ENCODE results near the gene LRRC2.

- TF ChIP-seq CTCF (IDR thresholded peaks at IDR 0.05) = no peak
- no peak for TF ChIP-seq POLR2A (IDR thresholded peaks at IDR 0.05)
These were observed 27.9 kb upstream of the LRRC2 start for GRCh38 chr3:46593979-46594378.
